ENCODE data around the gene STARD3.

Gene STARD3

DNA sequence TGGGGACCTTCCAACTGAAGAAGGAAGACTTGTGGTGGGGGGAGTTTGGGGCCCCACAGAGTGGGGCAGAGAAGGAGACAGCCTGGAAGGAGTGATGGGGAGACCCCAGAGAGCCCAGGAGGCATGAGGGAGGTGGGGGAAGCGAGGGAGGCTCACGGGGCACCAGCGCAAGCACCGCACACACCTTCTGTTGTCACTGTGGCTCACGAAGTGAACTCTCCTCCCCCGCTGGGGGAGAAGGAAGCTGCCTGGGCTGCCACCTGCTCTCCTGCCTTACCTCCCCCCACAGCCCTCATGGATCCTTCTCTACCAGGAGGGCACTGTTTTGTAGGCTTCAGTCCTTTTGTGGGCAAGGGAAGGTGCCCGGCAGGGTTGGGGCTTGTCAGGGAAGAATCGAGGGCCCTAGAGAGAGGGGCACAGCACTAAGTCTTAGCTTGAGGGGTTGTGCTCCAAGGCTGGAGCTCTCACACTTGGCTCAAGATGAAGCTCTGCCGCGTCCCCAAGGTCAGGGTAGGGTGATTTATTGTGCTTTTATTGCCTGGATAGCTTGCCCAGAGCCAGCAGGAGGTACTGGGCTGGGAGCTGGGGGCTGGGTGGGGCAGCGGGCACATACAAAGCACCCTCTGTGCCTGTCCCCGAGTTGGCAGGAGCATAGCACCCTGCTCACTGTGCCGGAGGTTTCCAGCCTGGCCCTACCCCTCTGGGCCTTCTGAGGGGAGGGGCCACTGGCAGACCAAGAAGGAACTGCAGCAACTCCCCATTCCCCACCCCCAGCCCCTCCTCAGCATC lies 4.6 kb upstream of the STARD3 start:
- Histone ChIP-seq H3K79me2 (peaks cover 29% of the 10 kb centered on the region), H3K4me3 (ENCODE audit: low read depth, low read length) (no peak overlapping the region), H3K36me3 (ENCODE audit: control insufficient read depth, insufficient read depth, low read length) (no peaks in the 10 kb centered on the region), H3K4me2 (ENCODE audit: low read length) (no peak overlapping the region), H3K9ac (no peak overlapping the region), H2AFZ (no peak overlapping the region), H3K4me1 (peaks cover 6% of the 10 kb centered on the region), H3K27me3 (ENCODE audit: control insufficient read depth, insufficient read depth, low read length) (no peaks in the 10 kb centered on the region), H3K27ac (no peak overlapping the region), H3K9me3 (ENCODE audit: control insufficient read depth, low read length) (no peaks in the 10 kb centered on the region)
- TF ChIP-seq, protein P1, sequence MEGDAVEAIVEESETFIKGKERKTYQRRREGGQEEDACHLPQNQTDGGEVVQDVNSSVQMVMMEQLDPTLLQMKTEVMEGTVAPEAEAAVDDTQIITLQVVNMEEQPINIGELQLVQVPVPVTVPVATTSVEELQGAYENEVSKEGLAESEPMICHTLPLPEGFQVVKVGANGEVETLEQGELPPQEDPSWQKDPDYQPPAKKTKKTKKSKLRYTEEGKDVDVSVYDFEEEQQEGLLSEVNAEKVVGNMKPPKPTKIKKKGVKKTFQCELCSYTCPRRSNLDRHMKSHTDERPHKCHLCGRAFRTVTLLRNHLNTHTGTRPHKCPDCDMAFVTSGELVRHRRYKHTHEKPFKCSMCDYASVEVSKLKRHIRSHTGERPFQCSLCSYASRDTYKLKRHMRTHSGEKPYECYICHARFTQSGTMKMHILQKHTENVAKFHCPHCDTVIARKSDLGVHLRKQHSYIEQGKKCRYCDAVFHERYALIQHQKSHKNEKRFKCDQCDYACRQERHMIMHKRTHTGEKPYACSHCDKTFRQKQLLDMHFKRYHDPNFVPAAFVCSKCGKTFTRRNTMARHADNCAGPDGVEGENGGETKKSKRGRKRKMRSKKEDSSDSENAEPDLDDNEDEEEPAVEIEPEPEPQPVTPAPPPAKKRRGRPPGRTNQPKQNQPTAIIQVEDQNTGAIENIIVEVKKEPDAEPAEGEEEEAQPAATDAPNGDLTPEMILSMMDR (IDR thresholded peaks at IDR 0.05), result no peak

DNA sequence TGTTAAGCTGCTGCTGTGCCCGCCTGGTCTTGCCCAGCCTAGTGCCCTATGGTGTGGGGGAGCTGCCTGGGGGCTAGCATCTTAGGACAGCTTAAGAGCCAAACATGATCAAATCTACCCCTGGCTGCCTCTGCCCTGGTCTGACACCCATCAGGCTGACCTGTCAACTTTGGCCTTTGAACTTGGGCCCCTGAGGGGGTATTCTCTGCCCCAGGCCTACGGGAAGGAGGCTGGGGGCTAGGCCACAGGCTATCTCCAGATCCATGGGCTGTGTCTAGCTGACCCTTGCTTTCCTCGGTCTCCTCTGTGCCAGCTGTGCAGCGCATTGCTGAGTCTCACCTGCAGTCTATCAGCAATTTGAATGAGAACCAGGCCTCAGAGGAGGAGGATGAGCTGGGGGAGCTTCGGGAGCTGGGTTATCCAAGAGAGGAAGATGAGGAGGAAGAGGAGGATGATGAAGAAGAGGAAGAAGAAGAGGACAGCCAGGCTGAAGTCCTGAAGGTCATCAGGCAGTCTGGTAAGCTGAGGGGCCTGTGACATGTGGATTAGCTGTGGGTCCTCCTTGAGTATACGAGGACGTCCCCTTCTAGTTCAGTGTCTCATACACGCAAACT lies 3.3 kb upstream of the STARD3 start:
- Histone ChIP-seq H3K4me1 (peaks cover 16% of the 10 kb centered on the region), H3K27ac (no peak overlapping the region)

DNA sequence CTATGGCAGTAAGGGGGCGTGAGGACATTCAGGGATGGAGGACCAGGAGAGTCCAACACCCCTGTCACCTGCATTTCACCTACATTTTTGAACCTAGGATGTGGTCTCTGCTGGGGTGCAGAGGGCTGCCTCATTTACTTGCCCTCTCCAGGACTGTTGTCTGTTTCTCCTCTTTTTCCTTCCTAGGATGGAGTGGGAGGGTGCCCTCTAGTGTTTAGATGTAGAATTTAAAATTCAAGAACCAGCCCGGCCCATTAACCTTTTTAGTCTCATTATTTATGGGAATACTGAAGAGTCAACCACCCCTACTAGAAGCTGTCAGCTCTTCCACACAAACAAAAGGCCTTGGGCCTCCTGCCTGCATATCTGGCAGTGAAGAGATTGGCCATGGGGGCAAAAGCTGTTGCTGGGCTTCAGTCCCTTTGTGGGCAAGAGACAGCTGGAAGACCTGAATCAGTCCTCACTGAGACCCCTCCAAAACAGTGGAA lies 2.5 kb upstream of the STARD3 start:
- TF ChIP-seq, protein P1 (IDR thresholded peaks at IDR 0.05), result peak; percentile 83
- Histone ChIP-seq H3K79me2 (peaks cover 49% of the 10 kb centered on the region), H2AFZ (peak overlapping the region; percentile 6), H3K4me3 (ENCODE audit: low read depth, low read length) (no peak overlapping the region), H3K27me3 (ENCODE audit: control insufficient read depth, insufficient read depth, low read length) (no peaks in the 10 kb centered on the region), H3K27ac (no peak overlapping the region), H3K4me2 (ENCODE audit: low read length) (no peak overlapping the region), H3K9me3 (ENCODE audit: control insufficient read depth, low read length) (no peaks in the 10 kb centered on the region), H3K9ac (no peak overlapping the region), H3K36me3 (ENCODE audit: control insufficient read depth, insufficient read depth, low read length) (no peaks in the 10 kb centered on the region), H3K4me1 (peaks cover 20% of the 10 kb centered on the region)

More for the DNA sequence above, 3.3 kb upstream of the STARD3 start:
- no peak overlapping the region for H3K4me2 ChIP-seq (ENCODE audit: low read length)
- H3K27me3 ChIP-seq (ENCODE audit: control insufficient read depth, insufficient read depth, low read length), result no peaks in the 10 kb centered on the region
- no peaks in the 10 kb centered on the region for H3K36me3 ChIP-seq (ENCODE audit: control insufficient read depth, insufficient read depth, low read length)
- no peak overlapping the region for H3K4me3 ChIP-seq (ENCODE audit: low read depth, low read length)
- no peak overlapping the region for H2AFZ ChIP-seq
- H3K9ac ChIP-seq, result no peak overlapping the region
- peaks cover 42% of the 10 kb centered on the region for H3K79me2 ChIP-seq
- TF ChIP-seq, protein P1 (IDR thresholded peaks at IDR 0.05), result no peak
- no peaks in the 10 kb centered on the region for H3K9me3 ChIP-seq (ENCODE audit: control insufficient read depth, low read length)

DNA sequence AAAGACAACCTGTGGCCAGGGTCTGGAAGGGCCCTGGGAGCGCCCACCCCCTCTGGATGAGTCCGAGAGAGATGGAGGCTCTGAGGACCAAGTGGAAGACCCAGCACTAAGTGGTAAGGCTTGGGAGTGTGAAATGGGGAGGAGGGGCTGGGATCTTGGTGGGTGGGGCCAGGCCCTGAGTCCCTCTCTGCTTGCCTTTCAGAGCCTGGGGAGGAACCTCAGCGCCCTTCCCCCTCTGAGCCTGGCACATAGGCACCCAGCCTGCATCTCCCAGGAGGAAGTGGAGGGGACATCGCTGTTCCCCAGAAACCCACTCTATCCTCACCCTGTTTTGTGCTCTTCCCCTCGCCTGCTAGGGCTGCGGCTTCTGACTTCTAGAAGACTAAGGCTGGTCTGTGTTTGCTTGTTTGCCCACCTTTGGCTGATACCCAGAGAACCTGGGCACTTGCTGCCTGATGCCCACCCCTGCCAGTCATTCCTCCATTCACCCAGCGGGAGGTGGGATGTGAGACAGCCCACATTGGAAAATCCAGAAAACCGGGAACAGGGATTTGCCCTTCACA lies 1.2 kb upstream of the STARD3 start:
- TF ChIP-seq, protein P1 (IDR thresholded peaks at IDR 0.05), result no peak
- Histone ChIP-seq H3K9me3 (ENCODE audit: control insufficient read depth, low read length) (no peaks in the 10 kb centered on the region), H3K27ac (peak overlapping the region; percentile 93), H2AFZ (no peak overlapping the region), H3K9ac (no peak overlapping the region), H3K27me3 (ENCODE audit: control insufficient read depth, insufficient read depth, low read length) (no peaks in the 10 kb centered on the region), H3K4me1 (peaks cover 20% of the 10 kb centered on the region), H3K36me3 (ENCODE audit: control insufficient read depth, insufficient read depth, low read length) (no peaks in the 10 kb centered on the region), H3K4me3 (ENCODE audit: low read depth, low read length) (no peak overlapping the region), H3K79me2 (peaks cover 58% of the 10 kb centered on the region), H3K4me2 (ENCODE audit: low read length) (no peak overlapping the region)
